Fibroblast of lung (primary cell): Measurements from ENCODE around the gene SH3BGRL2. TPM values are rescaled to one million over a fixed set of nuclear protein-coding genes. Genes with fewer than 3 reads are reported as not detected.

Source experiments
- DNase-seq, 2 donors: peaks; one replicate each; pipeline versions ENCODE4 v3.0.0 to v3.0.0-alpha.2; 2010; ENCODE audit warnings: low read depth in 2 of 2
- H2AFZ ChIP-seq: 2 replicates; pipeline ENCODE4 v1.5.1; 2012; ENCODE audit warnings: low read length, control low read depth, inconsistent platforms
- H3K27ac ChIP-seq: 2 replicates; pipeline ENCODE4 v1.5.1; 2011; ENCODE audit warnings: low read length, control low read depth; ENCODE audit not compliant: insufficient read depth
- H3K27me3 ChIP-seq: 2 replicates; pipeline ENCODE4 v1.5.1; 2011; ENCODE audit warnings: mild to moderate bottlenecking, low read length; ENCODE audit not compliant: control insufficient read depth, insufficient read depth
- H3K36me3 ChIP-seq: 2 replicates; pipeline ENCODE4 v1.5.1; 2011; ENCODE audit warnings: low read length; ENCODE audit not compliant: control insufficient read depth, insufficient read depth
- H3K4me1 ChIP-seq: 2 replicates; pipeline ENCODE4 v1.5.1; 2011; ENCODE audit warnings: low read length; ENCODE audit not compliant: control insufficient read depth, insufficient read depth; ENCODE audit errors: extremely low read depth
- H3K4me2 ChIP-seq: 2 replicates; pipeline ENCODE4 v1.5.1; 2011; ENCODE audit warnings: low read length, control low read depth; ENCODE audit not compliant: insufficient read depth; ENCODE audit errors: extremely low read depth
- H3K4me3 ChIP-seq, 4 experiments: fragments of 200-600 bp in 1 of 4; sonication (generic) in 1 of 4; replicated peaks in 1 of 4; 2 replicates each; pipeline ENCODE4 v1.5.1; 2011 to 2016; ENCODE audit warnings: low read length in 4 of 4, low read depth in 3 of 4, mild to moderate bottlenecking in 3 of 4, control low read depth in 2 of 4, inconsistent platforms in 1 of 4, mixed read lengths in 1 of 4; ENCODE audit not compliant: insufficient read depth in 1 of 4; ENCODE audit errors: control extremely low read depth in 1 of 4
- H3K79me2 ChIP-seq: 2 replicates; pipeline ENCODE4 v1.5.1; 2012; ENCODE audit warnings: mild to moderate bottlenecking, low read length, inconsistent platforms; ENCODE audit not compliant: control insufficient read depth, insufficient read depth
- H3K9ac ChIP-seq: 2 replicates; pipeline ENCODE4 v1.5.1; 2011; ENCODE audit warnings: mild to moderate bottlenecking, low read length, control low read depth; ENCODE audit not compliant: insufficient read depth
- H3K9me3 ChIP-seq: 2 replicates; pipeline ENCODE4 v1.5.1; 2012; ENCODE audit warnings: low read depth, low read length; ENCODE audit not compliant: control insufficient read depth, insufficient read depth
- H4K20me1 ChIP-seq: 2 replicates; pipeline ENCODE4 v1.5.1; 2011; ENCODE audit warnings: low read length; ENCODE audit not compliant: control insufficient read depth, insufficient read depth; ENCODE audit errors: extremely low read depth
- EZH2 ChIP-seq: IDR thresholded peaks from 2 replicates; pipeline ENCODE4 v1.5.1; 2012; ENCODE audit warnings: low read length, control low read depth, mild to moderate bottlenecking; ENCODE audit errors: missing control alignments
- polyA plus RNA-seq, 2 donors: library from polyadenylated mRNA; depleted of rRNA in 1 of 2; stranded (reverse) in 1 of 2; unstranded in 1 of 2; fragments of >200 nt; gene quantifications; 2 replicates each; pipeline ENCODE4 v1.2.1, GENCODE V29; 2011 to 2012; ENCODE audit warnings: missing spikeins in 1 of 2
- total RNA-seq: library from RNA; depleted of rRNA; stranded (reverse); fragments of >200 nt; gene quantifications from 2 replicates; pipeline ENCODE4 v1.2.1, GENCODE V29; 2014
- TF ChIP-seq, protein P1 (sequence below), 2 donors: IDR thresholded peaks in 1 of 2; conservative IDR thresholded peaks in 1 of 2; 1 replicate in 1 of 2; 2 replicates in 1 of 2; pipeline ENCODE4 v1.5.1; 2011 to 2012; ENCODE audit warnings: low read length in 2 of 2, control low read depth in 1 of 2, inconsistent platforms in 1 of 2, low read depth in 1 of 2, mild to moderate bottlenecking in 1 of 2

The SH3BGRL2 gene
- total and polyA plus RNA-seq, 2 donors (not counting 1 experiment from before 2014, with no cell fraction given), result 1.5 to 4.3 TPM

DNA sequence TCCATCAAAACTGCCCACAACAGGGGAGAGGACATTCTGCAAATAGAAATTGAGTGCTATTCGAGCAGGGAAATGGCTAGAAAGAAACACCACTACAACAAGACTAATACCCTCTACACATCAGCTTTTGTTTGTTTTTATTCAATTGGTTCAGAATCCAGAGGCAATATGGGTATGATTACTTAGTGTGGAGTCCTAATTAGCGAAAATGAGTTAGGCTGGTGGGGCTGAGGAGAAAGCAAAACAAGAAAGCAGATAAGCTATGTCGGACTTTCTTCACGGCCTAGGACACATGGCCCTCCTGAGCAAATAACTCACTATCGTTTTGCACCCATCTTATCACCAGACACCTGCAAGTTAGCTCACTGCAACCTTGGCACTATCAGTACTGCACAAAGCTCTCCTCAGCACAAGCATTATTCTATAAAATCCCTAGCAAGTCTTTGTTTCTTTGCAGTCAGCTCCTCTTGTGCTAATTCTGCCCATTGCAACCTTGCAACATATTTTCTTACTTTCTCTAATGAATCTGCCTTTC lies 31.3 kb upstream of the SH3BGRL2 start:
- Histone ChIP-seq H3K36me3 (no peaks in the 10 kb centered on the region), H3K9me3 (no peaks in the 10 kb centered on the region), H2AFZ (no peak overlapping the region), H3K27ac (no peak overlapping the region), H3K4me3 (no peak overlapping the region), H3K4me1 (peaks cover 6% of the 10 kb centered on the region), H3K27me3 (no peaks in the 10 kb centered on the region), H3K9ac (no peak overlapping the region), H3K79me2 (no peaks in the 10 kb centered on the region), H4K20me1 (no peaks in the 10 kb centered on the region), H3K4me2 (no peak overlapping the region)
- no peak for DNase-seq
- TF ChIP-seq, protein P1, sequence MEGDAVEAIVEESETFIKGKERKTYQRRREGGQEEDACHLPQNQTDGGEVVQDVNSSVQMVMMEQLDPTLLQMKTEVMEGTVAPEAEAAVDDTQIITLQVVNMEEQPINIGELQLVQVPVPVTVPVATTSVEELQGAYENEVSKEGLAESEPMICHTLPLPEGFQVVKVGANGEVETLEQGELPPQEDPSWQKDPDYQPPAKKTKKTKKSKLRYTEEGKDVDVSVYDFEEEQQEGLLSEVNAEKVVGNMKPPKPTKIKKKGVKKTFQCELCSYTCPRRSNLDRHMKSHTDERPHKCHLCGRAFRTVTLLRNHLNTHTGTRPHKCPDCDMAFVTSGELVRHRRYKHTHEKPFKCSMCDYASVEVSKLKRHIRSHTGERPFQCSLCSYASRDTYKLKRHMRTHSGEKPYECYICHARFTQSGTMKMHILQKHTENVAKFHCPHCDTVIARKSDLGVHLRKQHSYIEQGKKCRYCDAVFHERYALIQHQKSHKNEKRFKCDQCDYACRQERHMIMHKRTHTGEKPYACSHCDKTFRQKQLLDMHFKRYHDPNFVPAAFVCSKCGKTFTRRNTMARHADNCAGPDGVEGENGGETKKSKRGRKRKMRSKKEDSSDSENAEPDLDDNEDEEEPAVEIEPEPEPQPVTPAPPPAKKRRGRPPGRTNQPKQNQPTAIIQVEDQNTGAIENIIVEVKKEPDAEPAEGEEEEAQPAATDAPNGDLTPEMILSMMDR (conservative IDR thresholded peaks at IDR 0.05 in 1 of 2, IDR thresholded peaks at IDR 0.05 in 1 of 2; ENCODE audit: low read depth in 1 of 2, low read length in 2 of 2), result no peak
- TF ChIP-seq EZH2, result no peak

DNA sequence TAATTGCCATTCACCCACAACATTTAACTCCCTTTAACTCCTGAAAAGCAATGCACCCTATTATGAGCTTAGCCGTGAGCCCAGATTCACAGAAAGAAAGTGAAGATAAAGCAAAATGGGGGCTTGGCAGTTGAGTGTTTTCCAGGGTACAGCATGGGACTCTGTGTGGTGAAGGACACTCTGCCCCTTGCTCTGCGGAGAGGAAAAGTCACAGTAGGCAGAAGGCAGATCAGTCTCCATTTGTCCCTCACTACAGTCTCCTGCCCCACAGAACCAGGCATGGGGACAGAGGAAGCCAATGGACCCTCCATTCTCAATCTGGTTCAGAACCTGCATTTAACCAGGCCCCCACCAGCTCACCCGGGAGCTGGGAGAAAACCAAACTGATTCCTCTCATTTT lies 30.8 kb upstream of the SH3BGRL2 start:
- peaks cover 6% of the 10 kb centered on the region for H3K4me1 ChIP-seq
- no peak overlapping the region for H3K9ac ChIP-seq
- H3K36me3 ChIP-seq, result no peaks in the 10 kb centered on the region
- TF ChIP-seq, protein P1 (conservative IDR thresholded peaks at IDR 0.05 in 1 of 2, IDR thresholded peaks at IDR 0.05 in 1 of 2; ENCODE audit: low read depth in 1 of 2, low read length in 2 of 2), result no peak
- no peak for TF ChIP-seq EZH2
- H3K4me3 ChIP-seq, result no peak overlapping the region
- H3K27ac ChIP-seq, result no peak overlapping the region
- H3K9me3 ChIP-seq, result no peaks in the 10 kb centered on the region
- H2AFZ ChIP-seq, result no peak overlapping the region
- peak overlapping the region; percentile 13 for H3K4me2 ChIP-seq
- H4K20me1 ChIP-seq, result no peaks in the 10 kb centered on the region
- H3K79me2 ChIP-seq, result no peaks in the 10 kb centered on the region
- DNase-seq, result no peak
- no peaks in the 10 kb centered on the region for H3K27me3 ChIP-seq

DNA sequence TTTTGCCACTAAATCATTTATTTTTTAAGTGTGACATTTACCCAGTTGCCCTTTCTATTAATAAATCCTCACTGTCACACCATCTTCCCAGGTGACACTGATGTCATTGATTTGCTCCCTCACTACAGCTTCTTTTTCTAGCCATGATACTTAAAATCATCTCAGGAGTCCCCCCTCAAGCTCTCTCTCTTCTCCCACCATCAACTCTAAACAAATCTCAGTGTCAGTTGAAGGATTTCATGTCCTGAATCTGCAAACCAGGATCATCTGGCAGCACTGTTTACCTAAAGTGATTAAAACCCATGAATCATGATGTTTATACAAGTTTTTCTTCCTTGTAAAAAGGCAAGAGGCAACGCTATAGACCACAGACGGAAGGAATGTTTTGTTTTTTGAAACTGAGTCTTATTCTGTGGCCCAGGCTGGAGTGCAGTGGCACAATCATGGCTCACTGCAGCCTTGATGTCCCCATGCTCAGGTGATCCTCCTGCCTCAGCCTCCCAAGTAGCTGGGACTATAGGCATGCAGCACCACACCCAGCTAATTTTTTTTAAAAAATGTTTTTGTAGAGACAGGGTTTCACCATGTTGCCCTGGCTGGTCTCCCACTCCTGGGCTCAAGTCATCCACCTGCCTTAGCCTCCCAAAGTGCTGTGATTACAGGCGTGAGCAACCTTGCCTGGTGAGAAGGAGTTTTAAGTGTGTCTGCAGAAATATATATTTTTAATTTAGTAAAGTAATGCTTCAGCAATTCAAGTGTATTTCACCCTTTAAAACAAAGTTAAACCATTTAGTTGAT lies 30.1 kb upstream of the SH3BGRL2 start:
- peaks cover 6% of the 10 kb centered on the region for H3K4me1 ChIP-seq
- no peaks in the 10 kb centered on the region for H3K79me2 ChIP-seq
- no peak overlapping the region for H3K9ac ChIP-seq
- H3K4me3 ChIP-seq, result no peak overlapping the region
- H3K4me2 ChIP-seq, result peak overlapping the region; percentile 44
- no peak for TF ChIP-seq EZH2
- no peaks in the 10 kb centered on the region for H3K9me3 ChIP-seq
- DNase-seq, result peak; percentile 73 to 86
- no peaks in the 10 kb centered on the region for H3K27me3 ChIP-seq
- no peaks in the 10 kb centered on the region for H4K20me1 ChIP-seq
- H3K27ac ChIP-seq, result no peak overlapping the region
- H3K36me3 ChIP-seq, result no peaks in the 10 kb centered on the region
- no peak overlapping the region for H2AFZ ChIP-seq
